CD14-positive monocyte (primary cell): ENCODE results near the gene EEF1A1. TPM values are rescaled to one million over a fixed set of nuclear protein-coding genes. Genes with fewer than 3 reads are reported as not detected.
"Not testable (repeated sequence)": the region's sequence is repeated elsewhere in the genome, so short reads cannot be mapped to it uniquely, and the experiment has no call there.

Source experiments
- DNase-seq, 3 donors: peaks; one replicate each; pipeline ENCODE4 v3.0.0-alpha.2; 2011 to 2022
- H2AFZ ChIP-seq: 2 replicates; pipeline ENCODE4 v1.6.0; 2012; ENCODE audit warnings: mild to moderate bottlenecking, low read depth, low read length, inconsistent platforms; ENCODE audit not compliant: insufficient read depth, poor library complexity, severe bottlenecking
- H3K27ac ChIP-seq, 2 donors: 1 replicate in 1 of 2; 2 replicates in 1 of 2; pipeline ENCODE4 v1.5.1; 2012 to 2013; ENCODE audit warnings: low read length in 2 of 2, control low read depth in 1 of 2, inconsistent platforms in 1 of 2, low read depth in 1 of 2, mild to moderate bottlenecking in 1 of 2
- H3K27me3 ChIP-seq, 2 donors: one replicate each; pipeline versions ENCODE4 v1.6.0 to v1.6.1; 2011 to 2013; ENCODE audit warnings: low read length in 2 of 2; ENCODE audit not compliant: control insufficient read depth in 2 of 2, insufficient read depth in 2 of 2
- H3K36me3 ChIP-seq, 2 donors: replicated peaks in 1 of 2; 1 replicate in 1 of 2; 2 replicates in 1 of 2; pipeline versions ENCODE4 v1.5.1 to v1.6.1; 2012 to 2013; ENCODE audit warnings: low read length in 2 of 2, control low read depth in 1 of 2, inconsistent platforms in 1 of 2, mild to moderate bottlenecking in 1 of 2; ENCODE audit not compliant: insufficient read depth in 2 of 2, control insufficient read depth in 1 of 2
- H3K4me1 ChIP-seq, 2 donors: 1 replicate in 1 of 2; 2 replicates in 1 of 2; pipeline versions ENCODE4 v1.5.1 to v1.6.1; 2012 to 2013; ENCODE audit warnings: low read length in 2 of 2, control low read depth in 1 of 2, inconsistent platforms in 1 of 2, mild to moderate bottlenecking in 1 of 2, moderate library complexity in 1 of 2; ENCODE audit not compliant: insufficient read depth in 2 of 2, control insufficient read depth in 1 of 2
- H3K4me2 ChIP-seq: replicated peaks from 2 replicates; pipeline ENCODE3; 2012; ENCODE audit warnings: low read length, moderate library complexity, mild to moderate bottlenecking; ENCODE audit not compliant: poor library complexity, severe bottlenecking; ENCODE audit errors: extremely low read depth
- H3K4me3 ChIP-seq, 3 experiments: fragments of 200-600 bp in 1 of 3; sonication (generic) in 1 of 3; replicated peaks in 1 of 3; 1 replicate in 2 of 3; 2 replicates in 1 of 3; pipeline ENCODE4 v1.5.1; 2011 to 2013; ENCODE audit warnings: low read length in 3 of 3, mild to moderate bottlenecking in 3 of 3, control low read depth in 2 of 3, low read depth in 2 of 3, inconsistent platforms in 1 of 3, moderate library complexity in 1 of 3
- H3K79me2 ChIP-seq: 2 replicates; pipeline ENCODE4 v1.6.0; 2012; ENCODE audit warnings: mild to moderate bottlenecking, control low read depth, inconsistent platforms, low read length, moderate library complexity; ENCODE audit not compliant: insufficient read depth
- H3K9ac ChIP-seq: 2 replicates; pipeline ENCODE4 v1.6.0; 2017; ENCODE audit warnings: low read length, mild to moderate bottlenecking; ENCODE audit not compliant: insufficient read depth, poor library complexity, severe bottlenecking
- H3K9me3 ChIP-seq, 2 donors: replicated peaks in 1 of 2; 1 replicate in 1 of 2; 2 replicates in 1 of 2; pipeline versions ENCODE4 v1.5.1 to v1.6.1; 2012 to 2013; ENCODE audit warnings: low read length in 2 of 2, control low read depth in 1 of 2; ENCODE audit not compliant: control insufficient read depth in 1 of 2, insufficient read depth in 1 of 2
- H4K20me1 ChIP-seq: 2 replicates; pipeline ENCODE4 v1.6.0; 2012; ENCODE audit warnings: mild to moderate bottlenecking, low read length, control low read depth, moderate library complexity; ENCODE audit not compliant: insufficient read depth
- H3K27ac Mint-ChIP-seq, 7 donors: one replicate each; pipeline ENCODE4 v1.8.0; 2020; ENCODE audit warnings: mild to moderate bottlenecking in 7 of 7, mixed read lengths in 7 of 7, moderate library complexity in 6 of 7, inconsistent platforms in 2 of 7
- H3K27me3 Mint-ChIP-seq, 3 donors: one replicate each; pipeline ENCODE4 v1.8.0; 2021 to 2022; ENCODE audit warnings: low read depth in 3 of 3, mild to moderate bottlenecking in 3 of 3, mixed read lengths in 3 of 3, moderate library complexity in 3 of 3, inconsistent platforms in 1 of 3
- H3K36me3 Mint-ChIP-seq, 2 donors: one replicate each; pipeline ENCODE4 v1.8.0; 2020; ENCODE audit warnings: mixed read lengths in 2 of 2, inconsistent platforms in 1 of 2, mild to moderate bottlenecking in 1 of 2
- H3K4me1 Mint-ChIP-seq: one replicate; pipeline ENCODE4 v1.8.0; 2020; ENCODE audit warnings: mild to moderate bottlenecking, mixed read lengths
- H3K4me3 Mint-ChIP-seq, 2 donors: one replicate each; pipeline ENCODE4 v1.8.0; 2020; ENCODE audit warnings: mild to moderate bottlenecking in 2 of 2, mixed read lengths in 2 of 2, moderate library complexity in 1 of 2
- H3K9me3 Mint-ChIP-seq, 7 donors: one replicate each; pipeline ENCODE4 v1.8.0; 2020 to 2022; ENCODE audit warnings: mixed read lengths in 7 of 7, mild to moderate bottlenecking in 6 of 7, moderate library complexity in 6 of 7, inconsistent platforms in 2 of 7
- WGBS: methylation state at CpG from one replicate; pipeline ENCODE4 v1.1.5; 2013; ENCODE audit warnings: missing lambda C conversion rate; ENCODE audit not compliant: insufficient coverage; 5-methylcytosine and 5-hydroxymethylcytosine counted together
- intact Hi-C, 2 donors: fragments of 100-400 bp; cut with micrococcal nuclease; formaldehyde crosslinking; loops; one replicate each; pipeline versions ENCODE4 v1.15.0 to v1.15.1; 2023
- polyA plus RNA-seq, 3 donors: library from polyadenylated mRNA; depleted of rRNA in 1 of 3; unstranded in 2 of 3; stranded (reverse) in 1 of 3; fragments of 300-500 nt in 2 of 3; fragments of >200 nt in 1 of 3; fragmentation: Illumina TruSeq in 2 of 3; gene quantifications; 1 replicate in 2 of 3; 2 replicates in 1 of 3; pipeline ENCODE4 v1.2.3, GENCODE V29; 2012 to 2021
- TF ChIP-seq, protein P1 (sequence below): fragments of 200-600 bp; IDR thresholded peaks from one replicate; pipeline ENCODE4 v1.8.0; 2022; ENCODE audit warnings: antibody characterized with exemption, mild to moderate bottlenecking

EEF1A1 gene
- polyA plus RNA-seq, 3 donors = 5,292 to 7,368 (median 5,586) TPM

- H3K9me3 ChIP-seq = no peaks in the 10 kb centered on the region
- H3K4me1 ChIP-seq = peaks cover 22 to 30% of the 10 kb centered on the region in 2 donors
- H3K4me3 ChIP-seq = peak overlapping the region in 1 of 3 experiments; percentile 34
- H3K27me3 Mint-ChIP-seq = peaks cover 0 to 5% (median 0%) of the 10 kb centered on the region in 3 donors
- no peak overlapping the region for H3K9ac ChIP-seq
- peaks cover 21% of the 10 kb centered on the region for H3K4me1 Mint-ChIP-seq
- peak overlapping the region; percentile 65 for H2AFZ ChIP-seq
- peak overlapping the region; percentile 60 to 83 for H3K27ac ChIP-seq
- H3K4me2 ChIP-seq = peak overlapping the region; percentile 27
- no peaks in the 10 kb centered on the region for H3K79me2 ChIP-seq
- peak overlapping the region in 1 of 2 donors; percentile 68 for H3K4me3 Mint-ChIP-seq
- TF ChIP-seq, protein P1, sequence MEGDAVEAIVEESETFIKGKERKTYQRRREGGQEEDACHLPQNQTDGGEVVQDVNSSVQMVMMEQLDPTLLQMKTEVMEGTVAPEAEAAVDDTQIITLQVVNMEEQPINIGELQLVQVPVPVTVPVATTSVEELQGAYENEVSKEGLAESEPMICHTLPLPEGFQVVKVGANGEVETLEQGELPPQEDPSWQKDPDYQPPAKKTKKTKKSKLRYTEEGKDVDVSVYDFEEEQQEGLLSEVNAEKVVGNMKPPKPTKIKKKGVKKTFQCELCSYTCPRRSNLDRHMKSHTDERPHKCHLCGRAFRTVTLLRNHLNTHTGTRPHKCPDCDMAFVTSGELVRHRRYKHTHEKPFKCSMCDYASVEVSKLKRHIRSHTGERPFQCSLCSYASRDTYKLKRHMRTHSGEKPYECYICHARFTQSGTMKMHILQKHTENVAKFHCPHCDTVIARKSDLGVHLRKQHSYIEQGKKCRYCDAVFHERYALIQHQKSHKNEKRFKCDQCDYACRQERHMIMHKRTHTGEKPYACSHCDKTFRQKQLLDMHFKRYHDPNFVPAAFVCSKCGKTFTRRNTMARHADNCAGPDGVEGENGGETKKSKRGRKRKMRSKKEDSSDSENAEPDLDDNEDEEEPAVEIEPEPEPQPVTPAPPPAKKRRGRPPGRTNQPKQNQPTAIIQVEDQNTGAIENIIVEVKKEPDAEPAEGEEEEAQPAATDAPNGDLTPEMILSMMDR = no peak
- no peaks in the 10 kb centered on the region for H3K36me3 ChIP-seq
- DNase-seq = peak; percentile 75 to 89 (median 87)
- H3K9me3 Mint-ChIP-seq = peaks cover 0 to 4% (median 0%) of the 10 kb centered on the region in 7 donors
- 18% methylated on average over 7 of the region's 8 CpGs for WGBS
- intact Hi-C loops = loop anchor here (5.0 kb wide), 2 partner anchors 35 to 40 kb away; no protein-coding TSS in a partner anchor
- no peaks in the 10 kb centered on the region for H3K27me3 ChIP-seq
- no peaks in the 10 kb centered on the region for H3K36me3 Mint-ChIP-seq
- no peaks in the 10 kb centered on the region for H4K20me1 ChIP-seq
- H3K27ac Mint-ChIP-seq = peak overlapping the region; percentile 79 to 95 (median 90)
Observed at GRCh38 chr6:73566954-73567591, 46.2 kb upstream of the EEF1A1 start.

DNA sequence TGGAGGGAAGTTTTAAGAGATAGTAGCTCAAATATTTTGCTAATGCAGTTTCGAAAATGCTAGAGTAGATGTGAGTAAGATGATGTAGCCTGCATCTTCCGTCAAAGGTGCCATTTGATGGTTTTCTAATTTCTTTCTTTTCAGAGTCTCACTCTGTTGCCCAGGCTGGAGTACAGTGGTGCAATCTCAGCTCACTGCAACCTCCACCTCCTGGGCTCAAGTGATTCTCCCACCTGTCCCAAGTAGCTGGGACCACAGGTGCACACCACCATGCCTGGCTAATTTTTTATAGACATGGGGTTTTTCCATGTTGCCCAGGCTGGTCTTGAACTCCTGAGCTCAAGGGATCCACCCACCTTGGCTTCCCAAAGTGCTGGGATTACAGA, 45.6 kb upstream of the EEF1A1 start:
- DNase-seq, H3K9ac ChIP-seq, H3K9me3 ChIP-seq, H4K20me1 ChIP-seq, H3K27me3 Mint-ChIP-seq, H3K9me3 Mint-ChIP-seq, H3K79me2 ChIP-seq, H2AFZ ChIP-seq, H3K27me3 ChIP-seq, H3K36me3 Mint-ChIP-seq, H3K36me3 ChIP-seq: not testable (repeated sequence)
- Histone ChIP-seq H3K4me3 (peak overlapping the region in 1 of 3 experiments; percentile 34), H3K4me1 (peaks cover 22 to 30% of the 10 kb centered on the region in 2 donors), H3K4me2 (peak overlapping the region; percentile 27), H3K27ac (peak overlapping the region in 1 of 2 donors; percentile 83)
- peaks cover 17% of the 10 kb centered on the region for H3K4me1 Mint-ChIP-seq
- peak overlapping the region in 1 of 2 donors; percentile 68 for H3K4me3 Mint-ChIP-seq
- intact Hi-C loops = loop anchor here (5.0 kb wide), 2 partner anchors 34 to 41 kb away; no protein-coding TSS in a partner anchor
- WGBS = no CpG with 5 or more reads among the region's 2 CpGs
- H3K27ac Mint-ChIP-seq = peak overlapping the region; percentile 79 to 95 (median 90)
